HCT116 (cell line): Measurements from ENCODE around the gene FCHO1. TPM values are rescaled to one million over a fixed set of nuclear protein-coding genes. Genes with fewer than 3 reads are reported as not detected.

Source experiments
- ATAC-seq: fragments of 200-7000 bp; cut with Tn5 transposase; 2 replicates; pipeline ENCODE4 v1.9.1; 2020; ENCODE audit warnings: mild to moderate bottlenecking, moderate library complexity
- BruUV-seq: library from RNA; stranded (reverse); fragments of 400-500 nt; replicated peaks from 2 replicates; lab custom pipeline; 2021; lab: Mats Ljungman, UMichigan
- CTCF ChIA-PET: fragments of 300-600 bp; sonication (Branson Sonifier 250); formaldehyde crosslinking; loops from one replicate; lab custom pipeline; 2021; ENCODE audit warnings: antibody characterized with exemption; lab: Charles Lee
- POLR2A ChIA-PET: fragments of 300-600, 350-600 bp; sonication (Branson Sonifier 250); formaldehyde crosslinking; loops from one replicate; lab custom pipeline; 2021; ENCODE audit warnings: antibody characterized with exemption; lab: Charles Lee
- RAD21 ChIA-PET, 2 experiments: fragments of 300-600 bp; sonication (Branson Sonifier 250); formaldehyde crosslinking; loops; one replicate each; lab custom pipeline; 2023; ENCODE audit warnings: low total read pairs in 2 of 2; ENCODE audit not compliant: uncharacterized antibody in 2 of 2, unreplicated experiment in 2 of 2, low non-redundant PET in 1 of 2; lab: Charles Lee
- DNase-seq: peaks from one replicate; pipeline ENCODE4 v3.0.0-alpha.2; 2010; ENCODE audit warnings: low read depth, low spot score
- H2AFZ ChIP-seq: fragments of 200-600 bp; shearing (Covaris generic), sonication (generic); 2 replicates; pipeline ENCODE4 v1.6.1; 2017; ENCODE audit warnings: low read depth, mixed run types, mixed read lengths, antibody characterized with exemption, low read length; ENCODE audit not compliant: poor library complexity, severe bottlenecking
- H3K27ac ChIP-seq: 2 replicates; pipeline ENCODE4 v1.5.1; 2012; ENCODE audit warnings: low read depth, low read length
- H3K27me3 ChIP-seq: fragments of 200-600 bp; sonication (generic); 2 replicates; pipeline ENCODE4 v1.6.1; 2016; ENCODE audit warnings: mixed run types, low read length, mixed read lengths; ENCODE audit not compliant: insufficient read depth
- H3K36me3 ChIP-seq, 2 experiments: fragments of 200-500 bp in 1 of 2; fragments of 200-600 bp in 1 of 2; sonication (Bioruptor generic) in 1 of 2; sonication (generic) in 1 of 2; 2 replicates each; pipeline versions ENCODE4 v1.5.1 to v1.6.1; 2014 to 2016; ENCODE audit warnings: low read length in 2 of 2, inconsistent platforms in 1 of 2, mixed read lengths in 1 of 2, mixed run types in 1 of 2; ENCODE audit not compliant: insufficient read depth in 2 of 2, control insufficient read depth in 1 of 2
- H3K4me1 ChIP-seq, 2 experiments: fragments of 200-600 bp in 1 of 2; sonication (generic) in 1 of 2; 2 replicates each; pipeline versions ENCODE4 v1.5.1 to v1.6.1; 2012 to 2017; ENCODE audit warnings: low read length in 2 of 2, inconsistent platforms in 1 of 2, mild to moderate bottlenecking in 1 of 2, mixed read lengths in 1 of 2, mixed run types in 1 of 2, moderate library complexity in 1 of 2; ENCODE audit not compliant: insufficient read depth in 2 of 2, control insufficient read depth in 1 of 2
- H3K4me2 ChIP-seq: fragments of 200-600 bp; sonication (generic); 2 replicates; pipeline ENCODE4 v1.6.1; 2017; ENCODE audit warnings: mixed run types, low read length, mixed read lengths
- H3K4me3 ChIP-seq, 2 experiments: fragments of 200-600 bp in 1 of 2; sonication (generic) in 1 of 2; replicated peaks in 1 of 2; 2 replicates each; pipeline ENCODE4 v1.5.1; 2011 to 2016; ENCODE audit warnings: low read length in 2 of 2, control low read depth in 1 of 2, low read depth in 1 of 2, mild to moderate bottlenecking in 1 of 2, mixed read lengths in 1 of 2, mixed run types in 1 of 2
- H3K79me2 ChIP-seq: fragments of 200-600 bp; sonication (generic); 2 replicates; pipeline ENCODE4 v1.6.1; 2017; ENCODE audit warnings: mild to moderate bottlenecking, mixed run types, low read length, moderate library complexity, mixed read lengths; ENCODE audit not compliant: insufficient read depth
- H3K9ac ChIP-seq: fragments of 200-600 bp; sonication (generic); 2 replicates; pipeline ENCODE4 v1.6.1; 2016; ENCODE audit warnings: low read length, mixed read lengths
- H3K9me2 ChIP-seq: fragments of 200-600 bp; sonication (generic), shearing (Covaris generic); 2 replicates; pipeline ENCODE4 v1.6.1; 2017; ENCODE audit warnings: mixed run types, mild to moderate bottlenecking, moderate library complexity; ENCODE audit not compliant: insufficient read depth
- H3K9me3 ChIP-seq, 2 experiments: fragments of 200-500 bp in 1 of 2; fragments of 200-600 bp in 1 of 2; sonication (Bioruptor generic) in 1 of 2; sonication (generic) in 1 of 2; 2 replicates each; pipeline ENCODE4 v1.6.1; 2014 to 2017; ENCODE audit warnings: low read length in 2 of 2, mixed read lengths in 2 of 2, inconsistent platforms in 1 of 2, low read depth in 1 of 2, mild to moderate bottlenecking in 1 of 2, mixed run types in 1 of 2, moderate library complexity in 1 of 2; ENCODE audit not compliant: control insufficient read depth in 1 of 2, insufficient read depth in 1 of 2
- H4K20me1 ChIP-seq: fragments of 200-600 bp; sonication (generic), shearing (Covaris generic); 2 replicates; pipeline ENCODE4 v1.6.1; 2017; ENCODE audit warnings: mixed run types, mild to moderate bottlenecking, moderate library complexity; ENCODE audit not compliant: insufficient read depth
- CBX3 ChIP-seq: IDR thresholded peaks from 2 replicates; pipeline ENCODE4 v1.6.1; 2012; ENCODE audit warnings: low read depth
- ELF1 ChIP-seq: IDR thresholded peaks from 2 replicates; pipeline ENCODE4 v1.6.1; 2012; ENCODE audit warnings: low read depth, borderline replicate concordance
- EZH2 ChIP-seq: fragments of 200-600 bp; sonication (generic); IDR thresholded peaks from 2 replicates; pipeline ENCODE4 v1.6.1; 2017; ENCODE audit warnings: antibody characterized with exemption, mixed run types
- FOSL1 ChIP-seq: IDR thresholded peaks from 2 replicates; pipeline ENCODE4 v1.6.1; 2012; ENCODE audit warnings: low read depth
- JUND ChIP-seq: IDR thresholded peaks from 2 replicates; pipeline ENCODE4 v1.6.1; 2012
- POLR2A ChIP-seq: IDR thresholded peaks from 2 replicates; pipeline ENCODE4 v1.7.0; 2011; ENCODE audit warnings: borderline replicate concordance; ENCODE audit not compliant: insufficient read depth, insufficient read length; ENCODE audit errors: extremely low read depth
- RAD21 ChIP-seq: IDR thresholded peaks from 2 replicates; pipeline ENCODE4 v1.6.1; 2012; ENCODE audit warnings: low read depth, mild to moderate bottlenecking
- SIN3A ChIP-seq: IDR thresholded peaks from 2 replicates; pipeline ENCODE4 v1.6.1; 2012; ENCODE audit warnings: low read depth
- SP1 ChIP-seq: IDR thresholded peaks from 2 replicates; pipeline ENCODE4 v1.6.1; 2012; ENCODE audit warnings: low read depth
- SRF ChIP-seq: IDR thresholded peaks from 2 replicates; pipeline ENCODE4 v1.6.1; 2012; ENCODE audit warnings: low read depth
- TCF7L2 ChIP-seq: IDR thresholded peaks from 2 replicates; pipeline ENCODE4 v1.7.0; 2011; ENCODE audit warnings: borderline replicate concordance, inconsistent platforms; ENCODE audit not compliant: insufficient read depth, insufficient read length; ENCODE audit errors: extremely low read depth
- YY1 ChIP-seq: IDR thresholded peaks from 2 replicates; pipeline ENCODE4 v1.6.1; 2011; ENCODE audit warnings: low read length, low read depth, moderate library complexity, mild to moderate bottlenecking; ENCODE audit not compliant: insufficient replicate concordance; ENCODE audit errors: extremely low read depth
- ZBTB33 ChIP-seq: IDR thresholded peaks from 2 replicates; pipeline ENCODE4 v1.6.1; 2011; ENCODE audit warnings: mild to moderate bottlenecking, low read length, moderate library complexity; ENCODE audit not compliant: insufficient replicate concordance; ENCODE audit errors: extremely low read depth
- ZFX ChIP-seq: fragments of 450-650 bp; IDR thresholded peaks from 2 replicates; pipeline ENCODE4 v1.6.1; 2017
- ZNF274 ChIP-seq: fragments of 200-500 bp; sonication (Bioruptor generic); IDR thresholded peaks from 2 replicates; pipeline ENCODE4 v1.6.1; 2014; ENCODE audit warnings: mild to moderate bottlenecking, low read depth, low read length, inconsistent platforms
- intact Hi-C: fragments of 100-400 bp; cut with micrococcal nuclease; formaldehyde crosslinking; loops from 2 replicates; pipeline ENCODE4 v1.10.0; 2022
- total RNA-seq: library from RNA; stranded (reverse); gene quantifications from one replicate; pipeline ENCODE4 v1.2.1, GENCODE V29; 2021; ENCODE audit not compliant: unreplicated experiment
- TF ChIP-seq, protein P1 (sequence below): IDR thresholded peaks from 2 replicates; pipeline ENCODE4 v1.6.1; 2012
- TF ChIP-seq, protein P2 (sequence below): IDR thresholded peaks from 2 replicates; pipeline ENCODE4 v1.6.1; 2012; ENCODE audit warnings: low read depth
- TF ChIP-seq, protein P3 (sequence below), 3 experiments: fragments of 200-600 bp in 1 of 3; sonication (generic) in 1 of 3; IDR thresholded peaks in 2 of 3; conservative IDR thresholded peaks in 1 of 3; 2 replicates each; pipeline ENCODE4 v1.5.1; 2012 to 2017; ENCODE audit warnings: low read depth in 2 of 3, low read length in 2 of 3, antibody characterized with exemption in 1 of 3, borderline replicate concordance in 1 of 3, control low read depth in 1 of 3, mild to moderate bottlenecking in 1 of 3, mixed read lengths in 1 of 3, mixed run types in 1 of 3, moderate library complexity in 1 of 3; ENCODE audit not compliant: insufficient read depth in 1 of 3

FCHO1 gene
- total RNA-seq, 1 experiment from 2014 or later: 28.1 TPM

DNA sequence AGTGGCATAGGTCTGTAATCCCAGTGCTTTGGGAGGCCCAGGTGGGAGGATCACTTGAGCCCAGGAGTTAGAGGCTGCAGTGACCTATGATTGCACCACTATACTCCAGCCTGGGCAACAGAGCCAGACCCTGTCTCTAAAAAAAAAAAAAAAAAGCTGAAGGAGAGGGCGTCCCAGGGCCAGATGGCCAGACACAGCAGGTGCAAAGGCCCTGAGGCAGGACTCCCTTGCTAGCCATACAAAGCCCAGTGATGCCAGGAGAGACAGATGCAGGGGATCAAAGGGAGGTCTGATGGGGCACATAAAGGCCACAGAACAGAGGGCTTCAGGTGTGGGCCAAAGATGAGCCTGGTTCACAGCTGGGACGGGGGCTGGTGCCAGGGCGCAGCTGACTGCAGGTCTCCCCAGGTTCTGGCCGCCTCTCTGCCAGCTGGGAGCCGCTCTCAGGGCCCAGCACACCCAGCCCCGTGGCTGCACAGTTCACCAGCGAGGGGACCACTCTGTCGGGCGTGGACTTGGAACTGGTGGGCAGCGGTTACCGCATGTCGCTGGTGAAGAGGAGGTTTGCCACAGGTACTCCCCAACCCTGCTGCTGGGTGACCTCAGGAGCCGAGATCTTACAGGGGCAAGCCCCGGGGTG lies 36.1 kb downstream of the FCHO1 start:
- Histone ChIP-seq H3K4me2 (no peak overlapping the region), H3K27ac (no peak overlapping the region), H3K36me3 (peaks cover 0 to 6% of the 10 kb centered on the region in 2 experiments; a peak in 1 of 4 replicates), H4K20me1 (no peaks in the 10 kb centered on the region), H3K9me2 (no peaks in the 10 kb centered on the region), H3K9ac (no peak overlapping the region), H3K9me3 (no peaks in the 10 kb centered on the region), H2AFZ (no peak overlapping the region), H3K4me1 (peaks cover 28 to 39% of the 10 kb centered on the region in 2 experiments), H3K79me2 (no peaks in the 10 kb centered on the region), H3K4me3 (no peak overlapping the region), H3K27me3 (no peaks in the 10 kb centered on the region)
- RAD21 ChIA-PET: no interaction called here
- CTCF ChIA-PET: interaction anchor here (0.6 kb wide), 1 partner anchor 368 kb away, joined by 4 read pairs; no protein-coding TSS in a partner anchor
- TF ChIP-seq EZH2: no peak
- no peak for TF ChIP-seq SP1
- no peak for TF ChIP-seq JUND
- no peak for TF ChIP-seq ZBTB33
- TF ChIP-seq, protein P1, sequence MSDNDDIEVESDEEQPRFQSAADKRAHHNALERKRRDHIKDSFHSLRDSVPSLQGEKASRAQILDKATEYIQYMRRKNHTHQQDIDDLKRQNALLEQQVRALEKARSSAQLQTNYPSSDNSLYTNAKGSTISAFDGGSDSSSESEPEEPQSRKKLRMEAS: no peak
- TF ChIP-seq FOSL1: no peak
- no peak for TF ChIP-seq YY1
- TF ChIP-seq RAD21: no peak
- no peak for TF ChIP-seq ZNF274
- no peak for TF ChIP-seq SRF
- no peak for TF ChIP-seq CBX3
- TF ChIP-seq ZFX: no peak
- TF ChIP-seq, protein P2, sequence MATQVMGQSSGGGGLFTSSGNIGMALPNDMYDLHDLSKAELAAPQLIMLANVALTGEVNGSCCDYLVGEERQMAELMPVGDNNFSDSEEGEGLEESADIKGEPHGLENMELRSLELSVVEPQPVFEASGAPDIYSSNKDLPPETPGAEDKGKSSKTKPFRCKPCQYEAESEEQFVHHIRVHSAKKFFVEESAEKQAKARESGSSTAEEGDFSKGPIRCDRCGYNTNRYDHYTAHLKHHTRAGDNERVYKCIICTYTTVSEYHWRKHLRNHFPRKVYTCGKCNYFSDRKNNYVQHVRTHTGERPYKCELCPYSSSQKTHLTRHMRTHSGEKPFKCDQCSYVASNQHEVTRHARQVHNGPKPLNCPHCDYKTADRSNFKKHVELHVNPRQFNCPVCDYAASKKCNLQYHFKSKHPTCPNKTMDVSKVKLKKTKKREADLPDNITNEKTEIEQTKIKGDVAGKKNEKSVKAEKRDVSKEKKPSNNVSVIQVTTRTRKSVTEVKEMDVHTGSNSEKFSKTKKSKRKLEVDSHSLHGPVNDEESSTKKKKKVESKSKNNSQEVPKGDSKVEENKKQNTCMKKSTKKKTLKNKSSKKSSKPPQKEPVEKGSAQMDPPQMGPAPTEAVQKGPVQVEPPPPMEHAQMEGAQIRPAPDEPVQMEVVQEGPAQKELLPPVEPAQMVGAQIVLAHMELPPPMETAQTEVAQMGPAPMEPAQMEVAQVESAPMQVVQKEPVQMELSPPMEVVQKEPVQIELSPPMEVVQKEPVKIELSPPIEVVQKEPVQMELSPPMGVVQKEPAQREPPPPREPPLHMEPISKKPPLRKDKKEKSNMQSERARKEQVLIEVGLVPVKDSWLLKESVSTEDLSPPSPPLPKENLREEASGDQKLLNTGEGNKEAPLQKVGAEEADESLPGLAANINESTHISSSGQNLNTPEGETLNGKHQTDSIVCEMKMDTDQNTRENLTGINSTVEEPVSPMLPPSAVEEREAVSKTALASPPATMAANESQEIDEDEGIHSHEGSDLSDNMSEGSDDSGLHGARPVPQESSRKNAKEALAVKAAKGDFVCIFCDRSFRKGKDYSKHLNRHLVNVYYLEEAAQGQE: no peak
- TF ChIP-seq SIN3A: no peak
- TF ChIP-seq, protein P3, sequence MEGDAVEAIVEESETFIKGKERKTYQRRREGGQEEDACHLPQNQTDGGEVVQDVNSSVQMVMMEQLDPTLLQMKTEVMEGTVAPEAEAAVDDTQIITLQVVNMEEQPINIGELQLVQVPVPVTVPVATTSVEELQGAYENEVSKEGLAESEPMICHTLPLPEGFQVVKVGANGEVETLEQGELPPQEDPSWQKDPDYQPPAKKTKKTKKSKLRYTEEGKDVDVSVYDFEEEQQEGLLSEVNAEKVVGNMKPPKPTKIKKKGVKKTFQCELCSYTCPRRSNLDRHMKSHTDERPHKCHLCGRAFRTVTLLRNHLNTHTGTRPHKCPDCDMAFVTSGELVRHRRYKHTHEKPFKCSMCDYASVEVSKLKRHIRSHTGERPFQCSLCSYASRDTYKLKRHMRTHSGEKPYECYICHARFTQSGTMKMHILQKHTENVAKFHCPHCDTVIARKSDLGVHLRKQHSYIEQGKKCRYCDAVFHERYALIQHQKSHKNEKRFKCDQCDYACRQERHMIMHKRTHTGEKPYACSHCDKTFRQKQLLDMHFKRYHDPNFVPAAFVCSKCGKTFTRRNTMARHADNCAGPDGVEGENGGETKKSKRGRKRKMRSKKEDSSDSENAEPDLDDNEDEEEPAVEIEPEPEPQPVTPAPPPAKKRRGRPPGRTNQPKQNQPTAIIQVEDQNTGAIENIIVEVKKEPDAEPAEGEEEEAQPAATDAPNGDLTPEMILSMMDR (IDR thresholded peaks at IDR 0.05 in 2 of 3, conservative IDR thresholded peaks at IDR 0.05 in 1 of 3; ENCODE audit: borderline replicate concordance in 1 of 3, insufficient read depth in 1 of 3, low read depth in 2 of 3, low read length in 2 of 3): no peak
- TF ChIP-seq TCF7L2: no peak
- no peak for TF ChIP-seq POLR2A
- no peak for TF ChIP-seq ELF1
- BruUV-seq: no TSS peak
- intact Hi-C loops: no loop called here
- no peak for ATAC-seq
- POLR2A ChIA-PET: interaction anchor here (0.6 kb wide), 1 partner anchor 67 kb away, joined by 3 read pairs; no protein-coding TSS in a partner anchor
- DNase-seq: no peak
